Ascending aorta (tissue), 2 donors: Measurements from ENCODE around the gene CCDC93. TPM values are rescaled to one million over a fixed set of nuclear protein-coding genes. Genes with fewer than 3 reads are reported as not detected.

Experiments
- DNase-seq, 2 donors: peaks; one replicate each; pipeline ENCODE4 v3.0.0-alpha.2; 2019; ENCODE audit warnings: low spot score in 2 of 2
- H3K27ac ChIP-seq, 2 donors: fragments of 200-600 bp; sonication (generic); one replicate each; pipeline ENCODE4 v1.5.1; 2016 to 2017; ENCODE audit warnings: mild to moderate bottlenecking in 1 of 2
- H3K27me3 ChIP-seq: fragments of 200-600 bp; sonication (generic); one replicate; pipeline ENCODE4 v1.5.1; 2017
- H3K36me3 ChIP-seq, 2 donors: fragments of 200-600 bp; sonication (generic); one replicate each; pipeline ENCODE4 v1.5.1; 2016
- H3K4me1 ChIP-seq, 2 donors: fragments of 200-600 bp; sonication (generic); one replicate each; pipeline ENCODE4 v1.5.1; 2016 to 2017; ENCODE audit warnings: mild to moderate bottlenecking in 1 of 2
- H3K4me3 ChIP-seq, 2 donors: fragments of 200-600 bp; sonication (generic); one replicate each; pipeline ENCODE4 v1.5.1; 2016 to 2017; ENCODE audit warnings: mild to moderate bottlenecking in 1 of 2
- H3K9me3 ChIP-seq, 2 donors: fragments of 200-600 bp; sonication (generic); one replicate each; pipeline ENCODE4 v1.5.1; 2016
- CTCF ChIP-seq, 3 experiments: fragments of 200-600 bp in 2 of 3; fragments of 450-650 bp in 1 of 3; sonication (generic) in 2 of 3; IDR thresholded peaks; one replicate each; pipeline ENCODE4 v1.5.1; 2016 to 2019; ENCODE audit warnings: antibody characterized with exemption in 3 of 3, mild to moderate bottlenecking in 1 of 3, moderate library complexity in 1 of 3
- intact Hi-C: fragments of 100-400 bp; cut with DNase I; formaldehyde crosslinking; loops from one replicate; pipeline ENCODE4 v1.15.1; 2023
- total RNA-seq: library from RNA; depleted of rRNA; stranded (reverse); fragments of >200 nt; gene quantifications from one replicate; pipeline ENCODE4 v1.1.0, GENCODE V29; 2016

CCDC93 gene
- total RNA-seq, 1 donor from 2014 or later: 6.3 TPM

GRCh38 chr2:118049140-118049815 is 35.4 kb upstream of the CCDC93 start:
- no peak for DNase-seq
- Histone ChIP-seq H3K4me3 (no peak overlapping the region), H3K27ac (no peak overlapping the region), H3K4me1 (no peaks in the 10 kb centered on the region), H3K27me3 (no peaks in the 10 kb centered on the region), H3K9me3 (no peaks in the 10 kb centered on the region), H3K36me3 (no peaks in the 10 kb centered on the region)
- intact Hi-C loops: no loop called here
- TF ChIP-seq CTCF (IDR thresholded peaks at IDR 0.05): no peak

- Histone ChIP-seq H3K36me3 (no peaks in the 10 kb centered on the region), H3K27me3 (no peaks in the 10 kb centered on the region), H3K4me1 (no peaks in the 10 kb centered on the region), H3K27ac (no peak overlapping the region), H3K4me3 (no peak overlapping the region), H3K9me3 (no peaks in the 10 kb centered on the region)
- intact Hi-C loops: no loop called here
- TF ChIP-seq CTCF (IDR thresholded peaks at IDR 0.05): no peak
- no peak for DNase-seq
These were observed 34.5 kb upstream of the CCDC93 start for GRCh38 chr2:118048401-118048800.

GRCh38 chr2:118047380-118047826 is 33.5 kb upstream of the CCDC93 start:
- no peaks in the 10 kb centered on the region for H3K27me3 ChIP-seq

GRCh38 chr2:118046634-118047210 is 32.9 kb upstream of the CCDC93 start:
- TF ChIP-seq CTCF (IDR thresholded peaks at IDR 0.05): peak in 2 of 3 experiments; percentile 57 to 67
- Histone ChIP-seq H3K36me3 (no peaks in the 10 kb centered on the region), H3K27ac (no peak overlapping the region), H3K27me3 (no peaks in the 10 kb centered on the region), H3K4me3 (no peak overlapping the region), H3K4me1 (no peaks in the 10 kb centered on the region), H3K9me3 (no peaks in the 10 kb centered on the region)
- intact Hi-C loops: loop anchor here (2.0 kb wide), 1 partner anchor 808 kb away; no protein-coding TSS in a partner anchor
- DNase-seq: no peak

More at GRCh38 chr2:118047380-118047826, 33.5 kb upstream of the CCDC93 start:
- Histone ChIP-seq H3K36me3 (no peaks in the 10 kb centered on the region), H3K9me3 (no peaks in the 10 kb centered on the region), H3K4me3 (no peak overlapping the region), H3K4me1 (no peaks in the 10 kb centered on the region), H3K27ac (no peak overlapping the region)
- intact Hi-C loops: loop anchor here (2.0 kb wide), 1 partner anchor 807 kb away; no protein-coding TSS in a partner anchor
- DNase-seq: no peak
- TF ChIP-seq CTCF (IDR thresholded peaks at IDR 0.05): no peak

GRCh38 chr2:118045286-118045685 is 31.4 kb upstream of the CCDC93 start:
- H3K9me3 ChIP-seq: no peaks in the 10 kb centered on the region
- TF ChIP-seq CTCF (IDR thresholded peaks at IDR 0.05): no peak
- no peak for DNase-seq
- intact Hi-C loops: no loop called here
- H3K27me3 ChIP-seq: no peaks in the 10 kb centered on the region
- no peak overlapping the region for H3K27ac ChIP-seq
- H3K4me3 ChIP-seq: no peak overlapping the region
- no peaks in the 10 kb centered on the region for H3K4me1 ChIP-seq
- H3K36me3 ChIP-seq: no peaks in the 10 kb centered on the region
